Endothelial cell of umbilical vein (primary cell): Measurements from ENCODE around the gene BTNL9. TPM values are rescaled to one million over a fixed set of nuclear protein-coding genes. Genes with fewer than 3 reads are reported as not detected.

ENCODE experiments used
- BruUV-seq: library from RNA; stranded (reverse); fragments of 400-500 nt; replicated peaks from 2 replicates; lab custom pipeline; 2021; lab: Mats Ljungman, UMichigan
- CTCF ChIA-PET: fragments of 300-600, 350-600 bp; sonication (Branson Sonifier 250); formaldehyde crosslinking; loops from one replicate; lab custom pipeline; 2021; ENCODE audit warnings: antibody characterized with exemption, inconsistent platforms; lab: Charles Lee
- POLR2A ChIA-PET: fragments of 300-600, 350-600 bp; sonication (Branson Sonifier 250); formaldehyde crosslinking; loops from one replicate; lab custom pipeline; 2021; ENCODE audit warnings: antibody characterized with exemption, inconsistent platforms; lab: Charles Lee
- DNase-seq: peaks from one replicate; pipeline ENCODE4 v3.0.0-alpha.2; 2011; ENCODE audit warnings: low read depth, low spot score
- FAIRE-seq: peaks from 2 replicates; lab custom pipeline; 2011; peaks lifted over from hg19 to GRCh38; lab: Jason Lieb, UNC
- H2AFZ ChIP-seq: 2 replicates; pipeline ENCODE4 v1.6.0; 2012; ENCODE audit warnings: low read depth, low read length, control low read depth, inconsistent platforms
- H3K27ac ChIP-seq: 2 replicates; pipeline ENCODE4 v1.5.1; 2011; ENCODE audit warnings: low read depth, mild to moderate bottlenecking, control low read depth, low read length, moderate library complexity; ENCODE audit not compliant: insufficient read depth
- H3K27me3 ChIP-seq, 2 experiments: 2 replicates each; pipeline versions ENCODE4 v1.6.0 to v1.6.1; 2011; ENCODE audit warnings: low read length in 2 of 2, mixed read lengths in 1 of 2; ENCODE audit not compliant: control insufficient read depth in 2 of 2, insufficient read depth in 2 of 2
- H3K36me3 ChIP-seq, 2 experiments: 2 replicates in 1 of 2; 3 replicates in 1 of 2; pipeline ENCODE4 v1.5.1; 2011; ENCODE audit warnings: low read length in 2 of 2, mild to moderate bottlenecking in 1 of 2, moderate library complexity in 1 of 2; ENCODE audit not compliant: control insufficient read depth in 2 of 2, insufficient read depth in 2 of 2; ENCODE audit errors: extremely low read depth in 1 of 2
- H3K4me1 ChIP-seq: 3 replicates; pipeline ENCODE4 v1.5.1; 2011; ENCODE audit warnings: mild to moderate bottlenecking, low read length; ENCODE audit not compliant: control insufficient read depth, insufficient read depth; ENCODE audit errors: extremely low read depth
- H3K4me2 ChIP-seq: 2 replicates; pipeline ENCODE4 v1.6.1; 2011; ENCODE audit warnings: low read length, control low read depth, mixed read lengths; ENCODE audit not compliant: insufficient read depth
- H3K4me3 ChIP-seq, 3 experiments: fragments of 200-600 bp in 1 of 3; sonication (generic), shearing (Covaris generic) in 1 of 3; replicated peaks in 1 of 3; 2 replicates each; pipeline ENCODE4 v1.5.1; 2011 to 2016; ENCODE audit warnings: control low read depth in 3 of 3, low read length in 3 of 3, mild to moderate bottlenecking in 2 of 3, inconsistent platforms in 1 of 3, low read depth in 1 of 3, moderate library complexity in 1 of 3; ENCODE audit not compliant: insufficient read depth in 1 of 3
- H3K79me2 ChIP-seq: 2 replicates; pipeline ENCODE4 v1.6.0; 2012; ENCODE audit warnings: low read length, inconsistent platforms; ENCODE audit not compliant: control insufficient read depth, insufficient read depth
- H3K9ac ChIP-seq: replicated peaks from 2 replicates; pipeline ENCODE3; 2011; ENCODE audit warnings: low read length, control low read depth; ENCODE audit not compliant: insufficient read depth; ENCODE audit errors: extremely low read depth
- H3K9me1 ChIP-seq: replicated peaks from 3 replicates; pipeline ENCODE4 v1.6.0; 2011; ENCODE audit warnings: mild to moderate bottlenecking, low read length; ENCODE audit not compliant: control insufficient read depth, insufficient read depth; ENCODE audit errors: extremely low read depth
- H3K9me3 ChIP-seq: replicated peaks from 2 replicates; pipeline ENCODE4 v1.5.1; 2012; ENCODE audit warnings: low read length, inconsistent platforms; ENCODE audit not compliant: control insufficient read depth, insufficient read depth
- H4K20me1 ChIP-seq: replicated peaks from 2 replicates; pipeline ENCODE3; 2011; ENCODE audit warnings: mild to moderate bottlenecking, low read length; ENCODE audit not compliant: control insufficient read depth, insufficient read depth; ENCODE audit errors: extremely low read depth
- EZH2 ChIP-seq: IDR thresholded peaks from 2 replicates; pipeline ENCODE4 v1.6.1; 2012; ENCODE audit warnings: borderline replicate concordance, low read depth, mild to moderate bottlenecking, moderate library complexity, low read length, inconsistent platforms; ENCODE audit not compliant: severe bottlenecking
- FOS ChIP-seq: IDR thresholded peaks from 2 replicates; pipeline ENCODE4 v1.6.1; 2011; ENCODE audit warnings: mild to moderate bottlenecking, low read length, moderate library complexity, borderline replicate concordance; ENCODE audit not compliant: insufficient read depth
- GATA2 ChIP-seq: IDR thresholded peaks from 2 replicates; pipeline ENCODE4 v1.7.0; 2011; ENCODE audit warnings: low read depth, mild to moderate bottlenecking, moderate library complexity, mixed read lengths, low read length; ENCODE audit not compliant: insufficient read length, insufficient read depth
- JUN ChIP-seq: IDR thresholded peaks from 2 replicates; pipeline ENCODE4 v1.6.1; 2011; ENCODE audit warnings: borderline replicate concordance, low read depth; ENCODE audit not compliant: insufficient read length, insufficient read depth
- MYC ChIP-seq: IDR thresholded peaks from one replicate; pipeline ENCODE4 v1.6.1; 2011; ENCODE audit warnings: mild to moderate bottlenecking, low read depth, low read length
- POLR2A ChIP-seq: IDR thresholded peaks from 2 replicates; pipeline ENCODE4 v1.6.1; 2012; ENCODE audit warnings: low read depth, mild to moderate bottlenecking, control low read depth, low read length
- POLR2AphosphoS5 ChIP-seq: IDR thresholded peaks from 2 replicates; pipeline ENCODE4 v1.6.1; 2012; ENCODE audit warnings: low read depth, mild to moderate bottlenecking, control low read depth, low read length, moderate library complexity; ENCODE audit not compliant: insufficient read depth
- dilution Hi-C: fragments of 300-500 bp; cut with MboI; formaldehyde crosslinking; loops from one replicate; pipeline ENCODE4 v1.15.0; 2019; ENCODE audit warnings: low sequenced_read_pairs; ENCODE audit not compliant: extremely low pct_ligation_motif_present
- intact Hi-C: fragments of 100-400 bp; cut with micrococcal nuclease; formaldehyde crosslinking; loops from one replicate; pipeline ENCODE4 v1.10.0; 2022
- polyA plus RNA-seq, 4 experiments: library from polyadenylated mRNA; depleted of rRNA in 3 of 4; stranded (reverse) in 3 of 4; unstranded in 1 of 4; fragments of >200 nt; gene quantifications; 2 replicates each; pipeline versions ENCODE4 v1.2.1 to v1.2.3, GENCODE V29; 2011 to 2012; ENCODE audit warnings: missing spikeins in 1 of 4
- total RNA-seq: library from RNA; stranded (reverse); gene quantifications from 2 replicates; pipeline ENCODE4 v1.2.3, GENCODE V29; 2021
- TF ChIP-seq, protein P1 (sequence below): IDR thresholded peaks from 2 replicates; pipeline ENCODE4 v1.6.1; 2011; ENCODE audit not compliant: insufficient read depth, insufficient read length
- TF ChIP-seq, protein P2 (sequence below), 2 donors: IDR thresholded peaks; 1 replicate in 1 of 2; 2 replicates in 1 of 2; pipeline ENCODE4 v1.5.1; 2011; ENCODE audit warnings: low read length in 2 of 2, mild to moderate bottlenecking in 2 of 2, moderate library complexity in 2 of 2, control low read depth in 1 of 2, inconsistent platforms in 1 of 2, low read depth in 1 of 2; ENCODE audit not compliant: insufficient read depth in 1 of 2; ENCODE audit errors: extremely low read depth in 1 of 2

Gene BTNL9
- total and polyA plus RNA-seq, 2 donors (not counting 3 experiments of a cell fraction or from before 2014, with no cell fraction given), result 0.13 to 0.33 TPM

- H3K9me3 ChIP-seq, result no peaks in the 10 kb centered on the region
- DNase-seq (no peak), FAIRE-seq (no peak)
- no peak for TF ChIP-seq FOS
- TF ChIP-seq EZH2, result no peak
- no peak for TF ChIP-seq JUN
- TF ChIP-seq, protein P1, sequence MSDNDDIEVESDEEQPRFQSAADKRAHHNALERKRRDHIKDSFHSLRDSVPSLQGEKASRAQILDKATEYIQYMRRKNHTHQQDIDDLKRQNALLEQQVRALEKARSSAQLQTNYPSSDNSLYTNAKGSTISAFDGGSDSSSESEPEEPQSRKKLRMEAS, result no peak
- TF ChIP-seq POLR2AphosphoS5, result no peak
- TF ChIP-seq POLR2A, result no peak
- no peak for TF ChIP-seq MYC
- TF ChIP-seq, protein P2, sequence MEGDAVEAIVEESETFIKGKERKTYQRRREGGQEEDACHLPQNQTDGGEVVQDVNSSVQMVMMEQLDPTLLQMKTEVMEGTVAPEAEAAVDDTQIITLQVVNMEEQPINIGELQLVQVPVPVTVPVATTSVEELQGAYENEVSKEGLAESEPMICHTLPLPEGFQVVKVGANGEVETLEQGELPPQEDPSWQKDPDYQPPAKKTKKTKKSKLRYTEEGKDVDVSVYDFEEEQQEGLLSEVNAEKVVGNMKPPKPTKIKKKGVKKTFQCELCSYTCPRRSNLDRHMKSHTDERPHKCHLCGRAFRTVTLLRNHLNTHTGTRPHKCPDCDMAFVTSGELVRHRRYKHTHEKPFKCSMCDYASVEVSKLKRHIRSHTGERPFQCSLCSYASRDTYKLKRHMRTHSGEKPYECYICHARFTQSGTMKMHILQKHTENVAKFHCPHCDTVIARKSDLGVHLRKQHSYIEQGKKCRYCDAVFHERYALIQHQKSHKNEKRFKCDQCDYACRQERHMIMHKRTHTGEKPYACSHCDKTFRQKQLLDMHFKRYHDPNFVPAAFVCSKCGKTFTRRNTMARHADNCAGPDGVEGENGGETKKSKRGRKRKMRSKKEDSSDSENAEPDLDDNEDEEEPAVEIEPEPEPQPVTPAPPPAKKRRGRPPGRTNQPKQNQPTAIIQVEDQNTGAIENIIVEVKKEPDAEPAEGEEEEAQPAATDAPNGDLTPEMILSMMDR (IDR thresholded peaks at IDR 0.05; ENCODE audit: extremely low read depth in 1 of 2, insufficient read depth in 1 of 2, low read depth in 1 of 2, low read length in 2 of 2), result no peak
- no peak for TF ChIP-seq GATA2
- ChIA-PET POLR2A (interaction anchor here (0.6 kb wide), 1 partner anchor 246 kb away, joined by 3 read pairs; no protein-coding TSS in a partner anchor), CTCF (interaction anchor here (1.1 to 2.0 kb wide), 4 partner anchors 10 to 314 kb away, joined by 3 to 11 read pairs (median 7); no protein-coding TSS in a partner anchor)
- H3K36me3 ChIP-seq, result no peaks in the 10 kb centered on the region
- no peaks in the 10 kb centered on the region for H3K4me1 ChIP-seq
- H3K4me2 ChIP-seq, result no peak overlapping the region
- H3K9me1 ChIP-seq, result no peaks in the 10 kb centered on the region
- no peak overlapping the region for H3K27ac ChIP-seq
- no peak overlapping the region for H3K9ac ChIP-seq
- dilution Hi-C loops, result no loop called here
- H3K27me3 ChIP-seq, result peaks cover 4 to 15% of the 10 kb centered on the region in 2 experiments
- no TSS peak for BruUV-seq
- no peak overlapping the region for H2AFZ ChIP-seq
- H4K20me1 ChIP-seq, result no peaks in the 10 kb centered on the region
- no peak overlapping the region for H3K4me3 ChIP-seq
- intact Hi-C loops, result no loop called here
- H3K79me2 ChIP-seq, result no peaks in the 10 kb centered on the region
Observed at GRCh38 chr5:181098762-181099601, 58.9 kb downstream of the BTNL9 start.
